ENCODE results near the gene ANKRD29. TPM values are rescaled to one million over a fixed set of nuclear protein-coding genes. Genes with fewer than 3 reads are reported as not detected.

Gene ANKRD29
- total and polyA plus RNA-seq, 7 donors, result 0.57 to 2.1 (median 1.1) TPM

GRCh38 chr18:23572012-23572411 lies 90.7 kb downstream of the ANKRD29 start:
- 60 to 67% (median 63%) methylated on average over 2 of the region's 2 CpGs for WGBS, 3 donors
- no peak for TF ChIP-seq CTCF (IDR thresholded peaks at IDR 0.05)
- Histone ChIP-seq H3K36me3 (ENCODE audit: insufficient read depth in 1 of 2, low read depth in 1 of 2) (peaks cover 16 to 74% of the 10 kb centered on the region in 2 donors), H3K27ac (no peak overlapping the region), H3K4me3 (no peak overlapping the region), H3K4me1 (peaks cover 24% of the 10 kb centered on the region), H3K27me3 (ENCODE audit: insufficient read depth in 3 of 3, low read length in 2 of 3) (no peaks in the 10 kb centered on the region), H3K9me3 (no peaks in the 10 kb centered on the region)
- DNase-seq, result no peak
- ATAC-seq, result no peak
- intact Hi-C loops (cut with DNase I), result no loop called here

- Histone ChIP-seq H3K36me3 (ENCODE audit: insufficient read depth in 1 of 2, low read depth in 1 of 2) (peaks cover 23 to 80% of the 10 kb centered on the region in 2 donors), H3K9me3 (no peaks in the 10 kb centered on the region)
Observed at GRCh38 chr18:23570912-23571504, 91.7 kb downstream of the ANKRD29 start.

GRCh38 chr18:23569299-23570063 lies 93.2 kb downstream of the ANKRD29 start:
- intact Hi-C loops (cut with DNase I), result loop anchor here in 1 of 2 donors (10.0 kb wide), 1 partner anchor 105 kb away; no protein-coding TSS in a partner anchor
- DNase-seq (no peak), ATAC-seq (no peak)
- no peaks in the 10 kb centered on the region for H3K27me3 ChIP-seq (ENCODE audit: insufficient read depth in 3 of 3, low read length in 2 of 3)
- H3K27ac ChIP-seq, result no peak overlapping the region
- peaks cover 19% of the 10 kb centered on the region for H3K4me1 ChIP-seq
- TF ChIP-seq CTCF (IDR thresholded peaks at IDR 0.05), result no peak
- H3K36me3 ChIP-seq (ENCODE audit: insufficient read depth in 1 of 2, low read depth in 1 of 2), result peaks cover 23 to 88% of the 10 kb centered on the region in 2 donors
- H3K9me3 ChIP-seq, result no peaks in the 10 kb centered on the region
- H3K4me3 ChIP-seq, result no peak overlapping the region
- WGBS, 3 donors, result 98 to 99% (median 99%) methylated on average over 5 of the region's 5 CpGs

More at GRCh38 chr18:23570912-23571504, 91.7 kb downstream of the ANKRD29 start:
- Histone ChIP-seq H3K4me3 (no peak overlapping the region), H3K27ac (no peak overlapping the region), H3K4me1 (peaks cover 24% of the 10 kb centered on the region), H3K27me3 (ENCODE audit: insufficient read depth in 3 of 3, low read length in 2 of 3) (no peaks in the 10 kb centered on the region)
- ATAC-seq (no peak), DNase-seq (no peak)
- TF ChIP-seq CTCF (IDR thresholded peaks at IDR 0.05), result no peak
- WGBS, 3 donors, result 65 to 99% (median 78%) methylated on average over 3 of the region's 3 CpGs
- intact Hi-C loops (cut with DNase I), result no loop called here

GRCh38 chr18:23568281-23569138 lies 94.2 kb downstream of the ANKRD29 start:
- DNase-seq (no peak), ATAC-seq (no peak)
- Histone ChIP-seq H3K4me3 (no peak overlapping the region), H3K9me3 (no peaks in the 10 kb centered on the region), H3K36me3 (ENCODE audit: insufficient read depth in 1 of 2, low read depth in 1 of 2) (peaks cover 23 to 97% of the 10 kb centered on the region in 2 donors), H3K4me1 (peaks cover 9% of the 10 kb centered on the region), H3K27me3 (ENCODE audit: insufficient read depth in 3 of 3, low read length in 2 of 3) (no peaks in the 10 kb centered on the region), H3K27ac (no peak overlapping the region)
- TF ChIP-seq CTCF (IDR thresholded peaks at IDR 0.05), result no peak
- 83 to 84% (median 84%) methylated on average over 7 of the region's 7 CpGs for WGBS, 3 donors
- intact Hi-C loops (cut with DNase I), result loop anchor here in 1 of 2 donors (10.0 kb wide), 1 partner anchor 104 kb away; no protein-coding TSS in a partner anchor

Data from psoas muscle (tissue), 8 donors.